ENCODE measurements around the gene EXOSC3. TPM values are rescaled to one million over a fixed set of nuclear protein-coding genes. Genes with fewer than 3 reads are reported as not detected.

EXOSC3 gene
- total and polyA plus RNA-seq, 7 donors: 13.8 to 44.6 (median 40.2) TPM

DNA sequence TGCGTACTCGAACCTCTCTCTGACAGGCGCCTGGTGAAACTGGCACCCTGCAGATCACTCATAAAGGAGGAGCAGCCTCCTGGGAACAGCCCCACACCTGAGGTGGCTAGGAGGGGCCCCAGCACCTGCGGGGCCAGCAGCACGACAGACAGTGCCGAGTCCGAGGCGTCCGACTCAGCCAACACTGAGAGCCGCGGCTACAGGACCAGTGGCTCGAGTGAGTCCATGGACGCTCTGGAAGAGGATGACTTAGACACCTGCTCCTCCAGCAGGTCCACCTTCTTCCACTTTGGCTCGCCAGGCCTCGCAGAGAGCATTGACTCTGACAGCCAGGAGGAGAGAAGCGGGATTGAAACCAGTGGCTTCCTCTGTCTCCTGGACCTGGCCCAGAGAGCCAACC is 44.7 kb downstream of the EXOSC3 start:
- Histone ChIP-seq H3K4me1 (no peaks in the 10 kb centered on the region), H3K27ac (no peak overlapping the region), H3K9me3 (no peaks in the 10 kb centered on the region), H3K27me3 (no peaks in the 10 kb centered on the region), H3K4me3 (no peak overlapping the region), H3K36me3 (no peaks in the 10 kb centered on the region)
- TF ChIP-seq EP300 (IDR thresholded peaks at IDR 0.05) (no peak), POLR2A (IDR thresholded peaks at IDR 0.05) (no peak), POLR2AphosphoS5 (IDR thresholded peaks at IDR 0.05) (no peak)
- TF ChIP-seq, protein P1, sequence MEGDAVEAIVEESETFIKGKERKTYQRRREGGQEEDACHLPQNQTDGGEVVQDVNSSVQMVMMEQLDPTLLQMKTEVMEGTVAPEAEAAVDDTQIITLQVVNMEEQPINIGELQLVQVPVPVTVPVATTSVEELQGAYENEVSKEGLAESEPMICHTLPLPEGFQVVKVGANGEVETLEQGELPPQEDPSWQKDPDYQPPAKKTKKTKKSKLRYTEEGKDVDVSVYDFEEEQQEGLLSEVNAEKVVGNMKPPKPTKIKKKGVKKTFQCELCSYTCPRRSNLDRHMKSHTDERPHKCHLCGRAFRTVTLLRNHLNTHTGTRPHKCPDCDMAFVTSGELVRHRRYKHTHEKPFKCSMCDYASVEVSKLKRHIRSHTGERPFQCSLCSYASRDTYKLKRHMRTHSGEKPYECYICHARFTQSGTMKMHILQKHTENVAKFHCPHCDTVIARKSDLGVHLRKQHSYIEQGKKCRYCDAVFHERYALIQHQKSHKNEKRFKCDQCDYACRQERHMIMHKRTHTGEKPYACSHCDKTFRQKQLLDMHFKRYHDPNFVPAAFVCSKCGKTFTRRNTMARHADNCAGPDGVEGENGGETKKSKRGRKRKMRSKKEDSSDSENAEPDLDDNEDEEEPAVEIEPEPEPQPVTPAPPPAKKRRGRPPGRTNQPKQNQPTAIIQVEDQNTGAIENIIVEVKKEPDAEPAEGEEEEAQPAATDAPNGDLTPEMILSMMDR (IDR thresholded peaks at IDR 0.05): no peak
- intact Hi-C loops (cut with DNase I): no loop called here
- no peak for DNase-seq
- 95% methylated on average over 16 of the region's 16 CpGs for WGBS, 2 donors

DNA sequence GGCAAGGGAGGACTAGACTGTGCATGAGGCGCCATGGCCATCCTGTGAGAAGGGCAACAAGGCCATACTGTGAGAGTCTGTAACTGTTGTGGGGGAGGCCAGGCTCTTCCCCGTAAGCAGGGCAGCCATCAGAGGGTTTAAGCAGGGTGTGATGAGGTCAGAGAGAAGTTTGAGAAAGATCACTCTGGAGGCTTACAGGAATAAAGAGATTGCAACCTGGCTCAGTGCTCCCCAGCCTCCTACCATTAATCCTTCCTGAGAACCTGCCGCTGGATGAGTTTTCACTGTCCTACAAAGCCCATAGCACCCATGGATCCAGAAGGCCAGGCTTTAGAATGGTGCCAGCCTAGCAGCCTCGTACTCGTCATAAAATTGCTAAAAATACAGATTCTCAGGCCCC is 45.6 kb downstream of the EXOSC3 start:
- intact Hi-C loops (cut with DNase I): no loop called here

DNA sequence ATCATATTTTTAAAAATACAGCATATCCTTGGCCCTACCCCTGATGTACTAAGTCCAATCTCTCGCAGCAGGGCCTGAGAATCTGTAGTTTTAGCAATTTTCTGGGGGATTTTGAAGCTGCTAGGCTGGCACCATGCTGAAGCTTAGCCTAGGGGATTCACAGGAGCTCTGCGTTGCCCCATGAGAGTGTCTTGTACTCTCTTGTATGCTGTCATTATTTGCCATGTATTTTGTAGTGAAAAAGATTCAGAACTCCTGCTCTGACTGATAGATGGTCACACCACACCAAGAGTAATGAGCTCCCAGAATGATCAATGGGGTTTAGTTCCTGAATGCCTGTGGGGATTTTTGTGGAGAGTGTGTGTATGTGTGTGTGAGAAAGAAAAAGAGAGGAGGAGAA is 51.9 kb downstream of the EXOSC3 start:
- WGBS, 2 donors: 44 to 89% methylated on average over 2 of the region's 2 CpGs
- intact Hi-C loops (cut with DNase I): no loop called here
- no peak for TF ChIP-seq POLR2AphosphoS5 (IDR thresholded peaks at IDR 0.05)
- no peak for TF ChIP-seq POLR2A (IDR thresholded peaks at IDR 0.05)
- TF ChIP-seq, protein P1 (IDR thresholded peaks at IDR 0.05): no peak
- no peak for TF ChIP-seq EP300 (IDR thresholded peaks at IDR 0.05)
- no peak overlapping the region for H3K27ac ChIP-seq
- no peaks in the 10 kb centered on the region for H3K9me3 ChIP-seq
- no peak for DNase-seq
- H3K36me3 ChIP-seq: no peaks in the 10 kb centered on the region
- peaks cover 0 to 6% (median 0%) of the 10 kb centered on the region in 3 donors for H3K27me3 ChIP-seq
- no peaks in the 10 kb centered on the region for H3K4me1 ChIP-seq
- H3K4me3 ChIP-seq: no peak overlapping the region

More for the DNA sequence above, 45.6 kb downstream of the EXOSC3 start:
- DNase-seq: no peak
- no peaks in the 10 kb centered on the region for H3K36me3 ChIP-seq
- H3K4me1 ChIP-seq: no peaks in the 10 kb centered on the region
- TF ChIP-seq POLR2A (IDR thresholded peaks at IDR 0.05): no peak
- TF ChIP-seq POLR2AphosphoS5 (IDR thresholded peaks at IDR 0.05): no peak
- H3K27ac ChIP-seq: no peak overlapping the region
- WGBS, 2 donors: 90 to 92% methylated on average over 5 of the region's 5 CpGs
- H3K4me3 ChIP-seq: no peak overlapping the region
- no peaks in the 10 kb centered on the region for H3K9me3 ChIP-seq
- no peaks in the 10 kb centered on the region for H3K27me3 ChIP-seq

DNA sequence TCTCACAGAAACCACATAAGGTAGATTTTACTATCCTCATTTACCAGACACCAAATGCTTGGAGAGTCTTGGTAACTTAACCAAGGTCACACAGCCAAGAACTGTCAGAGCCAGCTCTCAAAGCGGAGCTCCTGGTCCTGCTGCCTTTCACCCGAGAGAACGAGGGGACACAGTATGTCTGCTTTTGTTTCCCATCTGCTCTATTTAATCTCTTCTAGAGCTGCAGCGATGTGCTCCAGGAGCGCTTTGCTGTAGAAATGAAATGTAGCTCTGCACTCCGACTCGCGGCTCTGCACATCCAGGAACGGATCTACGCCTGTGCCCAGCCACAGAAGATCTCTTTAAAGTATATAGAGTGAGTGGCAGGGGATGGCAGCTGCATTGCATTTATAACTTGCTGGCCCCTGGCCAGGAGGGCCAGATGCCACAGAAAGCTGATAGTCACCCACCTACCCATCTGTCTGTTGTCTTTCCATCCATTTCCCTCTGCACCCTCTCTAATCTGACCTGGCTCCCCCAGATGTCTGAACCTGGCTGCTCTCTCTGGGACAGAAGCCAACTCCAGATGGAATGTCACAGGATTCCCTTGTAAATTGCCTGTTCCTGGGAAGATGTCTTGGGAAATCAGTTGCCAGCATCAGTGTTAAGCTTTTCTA is 52.6 kb downstream of the EXOSC3 start:
- no peaks in the 10 kb centered on the region for H3K9me3 ChIP-seq
- WGBS, 2 donors: 87 to 88% methylated on average over 10 of the region's 10 CpGs
- intact Hi-C loops (cut with DNase I): no loop called here
- no peak for DNase-seq
- no peak overlapping the region for H3K4me3 ChIP-seq
- TF ChIP-seq POLR2AphosphoS5 (IDR thresholded peaks at IDR 0.05) (no peak), POLR2A (IDR thresholded peaks at IDR 0.05) (no peak), EP300 (IDR thresholded peaks at IDR 0.05) (no peak)
- TF ChIP-seq, protein P1 (IDR thresholded peaks at IDR 0.05): no peak
- H3K27ac ChIP-seq: no peak overlapping the region
- H3K36me3 ChIP-seq: no peaks in the 10 kb centered on the region
- H3K27me3 ChIP-seq: peaks cover 0 to 7% (median 0%) of the 10 kb centered on the region in 3 donors
- H3K4me1 ChIP-seq: no peaks in the 10 kb centered on the region

DNA sequence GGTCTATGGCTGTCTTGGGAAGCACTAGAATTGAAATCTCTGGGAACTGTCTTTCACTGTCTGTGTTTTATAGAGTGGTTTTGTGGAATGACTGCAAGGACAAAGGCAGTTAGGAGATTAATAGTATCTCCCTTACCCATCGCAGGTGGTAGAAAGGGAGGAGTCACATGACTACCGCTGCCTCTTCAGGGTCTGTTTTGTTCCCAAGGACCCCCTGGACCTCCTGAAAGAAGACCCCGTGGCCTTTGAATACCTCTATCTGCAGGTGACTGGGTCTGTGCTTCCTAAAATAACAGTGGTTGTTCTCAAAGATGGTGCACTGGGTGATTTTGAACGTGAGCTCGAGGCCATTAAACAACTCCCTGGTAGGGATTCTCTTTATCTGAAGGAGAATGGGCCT is 54.0 kb downstream of the EXOSC3 start:
- H3K4me1 ChIP-seq: no peaks in the 10 kb centered on the region
- no peak overlapping the region for H3K4me3 ChIP-seq
- no peaks in the 10 kb centered on the region for H3K9me3 ChIP-seq
- 62 to 73% methylated on average over 5 of the region's 5 CpGs for WGBS, 2 donors
- intact Hi-C loops (cut with DNase I): no loop called here
- H3K27ac ChIP-seq: no peak overlapping the region
- no peak for DNase-seq
- TF ChIP-seq EP300 (IDR thresholded peaks at IDR 0.05) (no peak), POLR2A (IDR thresholded peaks at IDR 0.05) (no peak), POLR2AphosphoS5 (IDR thresholded peaks at IDR 0.05) (no peak)
- TF ChIP-seq, protein P1 (IDR thresholded peaks at IDR 0.05): no peak
- no peaks in the 10 kb centered on the region for H3K36me3 ChIP-seq
- peaks cover 0 to 7% (median 0%) of the 10 kb centered on the region in 3 donors for H3K27me3 ChIP-seq
